HL-60/S4 treated with phorbol 12-myristate 13-acetate at 8.2 ng/mL for 4 days and 3 days (cell line): ENCODE data around the gene GPR55.

Experiments
- in situ Hi-C: fragments of 300-500 bp; cut with MboI; formaldehyde crosslinking; loops from 2 replicates; pipeline ENCODE4 v1.15.0; 2022; ENCODE audit warnings: low sequenced_read_pairs

GPR55 gene

DNA sequence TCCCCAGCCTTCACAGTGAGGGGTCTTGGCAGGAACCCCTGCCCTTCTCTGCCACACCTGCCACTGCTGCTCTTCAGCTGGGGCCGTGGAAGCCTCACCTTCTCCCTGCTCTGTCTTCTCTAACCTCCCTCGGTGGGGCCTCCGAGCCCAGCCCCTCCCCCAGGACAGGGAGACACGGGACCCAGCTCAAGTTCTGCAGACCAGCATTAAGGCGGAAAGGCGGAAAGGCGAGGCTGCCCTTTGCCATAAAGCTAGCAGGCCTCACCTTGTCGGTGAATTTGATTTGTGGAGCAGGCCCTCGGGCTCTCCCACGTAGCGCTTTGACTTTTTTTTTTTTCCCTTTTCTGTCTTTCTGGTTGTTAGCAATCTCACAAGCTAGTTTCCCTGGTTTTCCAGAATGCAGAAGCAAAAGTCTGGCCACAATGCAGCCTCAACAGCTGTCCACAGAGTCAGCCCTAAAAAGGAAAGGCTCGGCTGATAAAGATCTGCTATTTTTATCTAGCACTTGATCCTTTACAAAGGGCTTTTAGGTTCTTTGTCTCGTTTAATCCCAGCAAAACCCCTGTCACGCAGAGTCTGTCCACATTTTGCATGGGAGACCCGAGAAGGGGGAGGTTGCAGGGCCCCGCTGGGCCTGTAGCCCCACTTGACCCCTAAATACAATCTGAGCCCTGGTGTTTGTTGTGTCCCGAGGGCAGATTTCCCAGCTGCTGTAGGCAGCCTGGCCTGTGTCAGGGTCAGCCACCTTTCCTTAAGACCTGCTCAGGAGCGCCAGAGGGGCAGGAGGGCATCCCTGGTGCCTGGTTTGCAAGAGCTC, 54.3 kb downstream of the GPR55 start:
- in situ Hi-C loops, result no loop called here

DNA sequence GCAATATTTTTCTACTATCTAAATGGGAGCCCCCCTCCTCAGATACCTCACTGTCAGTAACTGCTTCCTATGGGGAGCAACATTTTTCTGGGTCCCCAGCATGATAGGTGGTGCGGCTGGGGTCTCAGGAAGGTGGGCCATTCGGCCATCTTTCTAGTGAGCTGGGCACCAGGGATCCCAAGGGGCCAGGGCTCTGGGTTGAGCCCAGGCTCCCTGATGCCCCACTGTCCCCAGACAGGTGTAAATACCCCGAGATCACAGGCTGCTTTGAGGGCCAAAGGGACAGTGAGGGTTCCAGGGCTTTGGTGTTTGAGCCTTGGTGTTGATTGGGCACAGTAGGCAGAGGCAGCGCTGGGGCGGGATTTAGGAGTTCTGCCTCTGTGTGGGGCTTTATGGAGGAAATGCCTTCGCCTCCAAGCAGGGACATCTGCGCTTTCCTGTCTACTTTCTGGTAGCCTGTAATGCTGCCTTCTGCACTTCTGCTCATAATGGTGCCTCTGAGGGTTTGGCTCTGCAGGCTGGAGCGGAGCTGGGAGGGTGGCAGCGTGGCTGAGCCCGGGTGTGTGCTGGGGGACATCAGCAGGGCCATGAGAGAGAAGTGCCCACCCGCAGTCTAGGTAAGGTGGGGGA, 55.0 kb downstream of the GPR55 start:
- in situ Hi-C loops, result no loop called here

DNA sequence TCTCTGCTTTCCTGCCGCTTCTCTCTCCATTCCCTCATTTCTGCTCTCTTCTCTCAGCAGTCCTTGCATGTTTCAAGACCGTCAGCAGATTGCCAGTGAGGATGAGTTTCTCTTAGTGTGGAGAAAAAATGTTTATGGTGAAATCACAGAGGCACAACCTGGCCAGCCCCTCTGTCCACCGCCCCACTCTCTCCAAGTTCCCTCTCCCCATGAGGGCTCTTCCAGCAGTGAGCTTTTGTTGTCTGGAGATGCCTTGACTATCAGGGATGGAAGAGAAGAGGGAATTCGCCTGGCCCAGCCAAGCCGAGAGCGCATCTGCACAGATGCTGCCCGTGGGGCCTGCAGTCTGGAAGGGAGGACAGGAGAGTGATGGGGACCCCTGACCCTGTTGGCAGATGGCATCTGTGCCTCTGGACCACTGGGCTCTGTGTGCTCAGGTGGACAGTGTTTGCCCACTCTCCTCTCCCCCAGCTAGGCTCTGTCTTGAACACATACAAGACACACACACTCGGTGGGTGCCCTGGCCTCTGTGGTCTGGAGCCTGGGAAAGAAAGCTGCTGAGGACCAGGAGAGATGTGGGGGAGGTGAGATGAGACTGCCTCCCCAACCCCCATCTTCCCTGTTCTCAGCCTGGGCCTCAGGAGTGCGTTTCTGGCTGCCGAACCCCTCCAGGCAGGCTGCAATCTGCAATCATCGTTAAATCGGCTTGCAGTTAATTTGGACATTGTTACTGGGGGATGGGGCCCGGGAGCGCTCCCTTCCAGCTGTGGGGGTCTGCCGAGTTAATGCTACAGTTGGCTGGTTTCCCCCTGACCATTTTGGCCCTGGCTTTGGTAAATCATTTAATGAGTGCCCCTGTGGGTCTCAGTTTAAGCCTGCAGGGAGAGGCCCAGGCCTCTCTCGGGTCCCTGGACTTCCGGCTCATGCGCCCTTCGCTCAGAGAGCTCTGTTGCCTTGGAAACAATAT, 55.8 kb downstream of the GPR55 start:
- in situ Hi-C loops, result no loop called here

DNA sequence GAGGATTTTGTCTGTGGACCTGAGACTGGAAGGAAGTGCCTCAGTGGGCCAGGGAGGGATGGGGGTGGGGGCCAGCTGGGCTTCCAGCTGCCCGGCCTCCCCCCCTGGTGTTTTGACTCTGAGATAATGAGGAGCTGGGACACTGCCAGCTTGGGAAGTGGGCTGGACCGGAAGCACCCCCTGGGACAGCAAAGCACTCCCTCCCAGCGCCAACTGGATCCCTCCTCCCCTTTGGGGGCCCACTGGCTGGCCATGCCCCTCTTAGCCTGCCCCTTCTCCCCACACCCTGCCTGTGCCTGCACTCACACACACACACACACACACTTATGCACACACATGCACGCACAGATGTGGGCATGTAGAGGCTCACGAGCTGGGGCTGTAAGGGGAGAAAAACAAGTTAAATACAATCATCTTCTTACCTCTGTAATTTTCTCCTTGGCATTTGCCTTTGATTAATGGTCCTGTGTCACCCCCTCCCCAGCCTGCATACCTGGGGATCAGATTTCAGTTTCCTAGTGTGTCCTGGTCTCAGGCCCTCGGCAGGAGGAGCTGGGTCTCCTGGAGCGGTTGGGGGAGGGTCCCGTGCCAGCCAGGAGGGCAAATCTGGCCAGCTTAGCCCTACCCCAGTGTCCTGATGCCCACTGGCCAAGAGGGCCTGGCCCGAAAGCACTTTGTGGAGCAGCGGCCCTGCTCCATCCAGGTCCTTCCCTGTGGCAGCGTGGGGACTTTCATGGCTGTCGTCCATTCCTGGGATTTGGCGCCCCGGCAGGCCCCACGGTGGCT, 56.7 kb downstream of the GPR55 start:
- in situ Hi-C loops, result no loop called here

DNA sequence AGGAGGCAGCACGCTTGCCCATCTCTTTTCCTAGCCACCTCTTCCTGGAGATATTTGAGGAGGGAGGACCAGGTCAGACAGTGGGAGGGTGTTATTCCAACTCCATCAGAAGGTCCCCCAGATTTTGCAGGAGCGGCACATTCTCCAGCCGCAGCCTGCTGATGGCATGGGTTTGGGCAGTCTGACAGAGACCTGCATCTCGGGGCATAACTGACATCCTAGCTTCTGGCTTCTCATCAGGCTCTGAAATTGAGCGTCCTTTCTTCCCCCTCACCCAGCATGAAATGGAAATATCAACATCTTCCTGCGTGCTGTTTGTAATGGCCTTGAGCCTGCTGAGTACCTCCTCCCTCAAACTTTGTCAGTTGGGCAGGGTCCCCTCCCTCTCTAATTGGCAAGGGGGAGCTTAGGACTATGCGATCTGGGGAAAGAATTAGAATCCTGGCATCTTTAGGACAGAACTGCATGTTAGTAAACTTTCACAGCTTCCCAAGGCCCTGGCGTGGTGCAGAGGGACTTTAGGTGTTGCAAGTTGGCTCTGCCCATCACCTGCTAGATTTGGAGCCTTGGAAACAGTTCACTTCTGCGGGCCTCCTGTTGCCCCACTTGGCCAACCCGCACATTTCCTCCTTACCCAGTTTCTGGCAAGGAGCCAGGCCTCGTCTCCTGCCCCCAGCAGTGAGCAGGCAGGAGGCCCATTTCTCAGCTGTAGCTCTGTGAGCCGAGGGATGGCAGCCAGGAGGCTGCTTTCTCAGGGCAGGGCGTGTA, 58.1 kb downstream of the GPR55 start:
- in situ Hi-C loops, result no loop called here

DNA sequence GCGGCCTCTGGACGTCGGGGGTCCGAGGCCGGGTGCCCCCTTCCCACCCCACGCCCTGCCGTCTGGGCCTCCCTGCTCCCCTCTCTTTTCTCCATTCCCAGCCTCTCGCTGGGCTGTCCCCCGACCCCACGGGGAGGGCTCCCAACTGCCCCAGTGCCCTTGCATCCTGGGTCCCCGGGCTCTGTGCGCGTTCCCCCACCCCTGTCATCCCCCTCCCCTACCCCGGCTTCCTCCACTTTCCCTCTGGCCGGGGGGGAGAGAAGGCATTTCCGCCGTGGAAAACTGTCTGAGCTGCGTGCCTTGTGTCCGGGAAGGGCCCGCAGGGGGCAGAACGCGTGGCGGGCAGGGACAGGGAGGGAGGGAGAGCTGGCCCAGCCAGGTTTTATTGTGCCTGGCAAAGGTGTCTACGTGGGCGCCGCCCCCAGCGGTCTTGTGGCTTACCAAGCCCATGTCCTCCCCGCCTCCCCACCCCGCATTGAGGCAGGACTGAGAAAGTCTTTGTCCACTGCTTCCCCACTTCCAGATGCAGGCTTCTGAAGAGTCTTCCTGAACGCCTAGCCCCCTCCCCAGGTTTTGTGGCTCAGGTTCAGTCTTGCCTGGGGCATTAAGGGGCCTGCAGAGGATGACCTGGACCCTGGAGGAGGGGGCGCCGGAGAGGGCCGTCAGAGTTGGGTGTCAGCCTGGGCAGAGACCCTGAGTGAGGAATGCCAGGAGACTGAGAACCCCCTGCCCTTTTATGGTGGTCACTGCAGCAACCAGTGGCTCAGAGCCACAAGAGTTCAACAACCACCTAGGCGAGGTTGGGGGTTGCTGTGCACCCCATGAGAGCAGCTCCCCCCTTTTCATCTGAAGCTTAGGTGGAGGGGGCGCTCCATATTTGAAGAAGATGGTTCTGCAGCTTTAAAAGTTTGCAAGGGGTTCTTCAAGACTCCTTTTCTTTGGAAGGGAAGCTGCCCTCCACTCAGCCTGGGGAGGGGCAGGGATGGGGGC, 59.0 kb downstream of the GPR55 start:
- in situ Hi-C loops, result no loop called here

DNA sequence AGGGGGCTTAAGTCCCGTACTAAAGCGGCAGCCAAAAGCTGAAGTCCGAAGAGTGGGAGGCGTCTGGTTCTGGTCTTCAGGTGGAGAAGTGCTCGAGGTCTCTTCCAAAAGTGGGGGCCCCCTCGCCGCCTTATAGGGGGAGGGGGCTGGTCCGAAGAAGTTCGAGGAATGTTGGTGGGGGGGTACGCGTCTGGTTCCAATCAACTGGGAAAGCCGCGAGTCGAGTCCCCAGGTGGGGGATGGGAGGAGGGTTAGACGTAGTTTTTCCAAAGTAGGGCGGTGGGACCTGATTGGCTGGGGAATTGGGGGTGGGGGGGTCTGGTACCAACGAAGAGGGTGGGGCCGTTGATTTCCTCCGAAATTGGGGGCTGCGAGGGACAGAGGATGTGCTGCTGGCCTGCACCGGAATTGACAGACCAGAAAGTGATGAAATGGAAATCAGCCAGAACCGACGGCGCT, 59.7 kb downstream of the GPR55 start:
- in situ Hi-C loops, result no loop called here

DNA sequence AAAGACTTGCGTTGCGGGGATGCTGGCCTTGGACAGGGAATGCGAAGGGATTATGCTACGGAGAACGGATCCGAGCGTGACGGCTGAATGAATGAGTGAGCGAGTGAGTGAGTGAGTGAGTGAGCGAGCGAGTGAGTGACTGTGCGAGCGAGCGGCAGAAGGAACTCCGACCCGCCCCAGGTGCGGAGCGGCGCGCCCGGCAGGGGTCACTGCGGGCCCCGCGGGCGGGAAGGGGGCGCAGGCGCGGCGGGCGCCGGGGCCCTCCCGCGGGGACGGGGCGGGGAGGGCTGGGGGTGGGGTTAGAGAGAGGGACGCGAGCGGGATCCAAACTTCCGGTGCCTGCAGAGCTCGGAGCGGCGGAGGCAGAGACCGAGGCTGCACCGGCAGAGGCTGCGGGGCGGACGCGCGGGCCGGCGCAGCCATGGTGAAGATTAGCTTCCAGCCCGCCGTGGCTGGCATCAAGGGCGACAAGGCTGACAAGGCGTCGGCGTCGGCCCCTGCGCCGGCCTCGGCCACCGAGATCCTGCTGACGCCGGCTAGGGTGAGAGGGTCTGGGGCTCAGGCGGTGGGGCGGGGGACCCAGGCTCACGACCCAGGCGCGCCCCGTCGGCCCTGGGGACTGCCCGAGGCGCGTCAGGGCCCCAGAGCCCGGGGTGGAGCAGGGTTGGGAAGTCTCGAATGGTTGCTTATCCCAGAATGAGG, 60.3 kb downstream of the GPR55 start, which contains the start of gene ITM2C:
Gene ITM2C, plus strand, starts transcription at position 338 of the 702 bp plus-strand sequence. Its CDS starts 84 bp downstream, at position 422.
- in situ Hi-C loops, result no loop called here

DNA sequence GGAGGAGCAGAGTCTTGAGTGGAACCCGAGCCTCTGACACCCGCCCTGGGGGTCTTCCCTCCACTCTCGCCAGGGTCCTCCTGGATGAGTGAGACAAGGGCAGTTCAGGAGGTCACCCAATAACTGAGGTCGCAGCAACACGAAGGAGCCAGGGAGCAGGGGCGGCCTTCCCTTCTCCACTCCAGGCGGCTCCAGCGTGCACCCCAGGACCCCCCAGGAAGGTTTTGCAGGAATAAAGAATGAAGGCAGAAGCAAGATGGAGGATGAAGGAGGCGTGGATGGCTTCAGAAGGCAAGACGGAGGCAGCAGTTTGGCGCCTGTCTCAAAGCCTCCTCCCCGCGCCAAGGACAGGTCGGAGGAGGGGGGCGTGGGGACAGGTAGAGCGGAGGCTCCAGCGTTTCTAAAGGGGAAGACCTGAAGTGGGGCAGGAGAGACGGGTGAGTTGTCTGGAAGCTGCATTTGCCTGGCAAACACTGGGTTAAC, 60.9 kb downstream of the GPR55 start:
- in situ Hi-C loops, result no loop called here

DNA sequence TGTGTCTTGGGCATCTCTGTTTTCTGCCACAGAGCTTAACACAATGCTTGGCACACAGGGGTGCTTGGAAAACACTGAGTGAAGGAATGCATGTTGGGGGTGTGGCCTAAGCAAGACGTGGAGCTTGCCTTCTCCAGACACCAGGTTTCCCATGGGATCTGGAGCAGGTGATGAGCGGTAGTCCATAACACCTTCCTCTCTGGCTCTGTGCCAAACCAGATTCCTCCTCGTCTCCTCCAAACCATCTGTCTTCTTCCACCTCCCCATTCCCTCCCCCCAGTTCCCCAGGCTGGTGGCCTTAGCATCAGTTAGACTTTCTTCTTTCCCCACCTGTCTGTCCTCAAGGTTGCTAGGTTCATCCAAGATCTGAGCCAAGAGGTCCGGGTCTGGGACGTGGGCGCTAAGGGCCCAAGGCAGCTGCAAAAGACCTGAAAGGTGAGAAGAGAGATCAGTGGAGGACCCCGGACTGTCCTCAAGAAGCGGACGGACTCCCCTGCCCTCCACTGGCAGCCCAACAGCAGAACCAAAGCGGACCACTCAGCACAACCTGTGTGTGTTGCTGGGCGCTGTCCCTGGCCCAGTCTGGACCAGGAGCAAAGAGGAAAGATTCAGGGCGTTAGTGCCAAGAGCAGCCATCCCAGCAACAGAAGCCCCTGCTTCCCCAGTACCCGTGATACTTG, 61.5 kb downstream of the GPR55 start:
- in situ Hi-C loops, result no loop called here

DNA sequence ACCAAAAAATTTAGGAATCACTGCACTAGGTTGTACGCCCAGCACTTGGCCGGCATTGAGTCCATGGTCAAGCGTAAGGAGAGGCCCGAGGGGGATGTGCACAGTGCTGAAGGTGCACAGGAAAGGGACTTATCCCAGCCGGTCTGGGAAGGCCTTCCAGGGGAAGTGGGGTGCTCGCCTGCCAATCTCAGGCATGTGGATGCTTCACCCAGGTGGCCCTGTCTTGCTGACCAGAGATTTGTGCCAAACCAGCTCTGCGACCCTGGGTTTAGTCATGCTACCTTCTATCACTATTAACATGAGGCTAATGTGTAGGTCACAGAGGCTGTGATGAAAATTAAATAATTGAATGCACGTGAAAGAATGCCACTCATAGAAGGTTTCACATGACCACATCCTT, 62.0 kb downstream of the GPR55 start:
- in situ Hi-C loops, result no loop called here

DNA sequence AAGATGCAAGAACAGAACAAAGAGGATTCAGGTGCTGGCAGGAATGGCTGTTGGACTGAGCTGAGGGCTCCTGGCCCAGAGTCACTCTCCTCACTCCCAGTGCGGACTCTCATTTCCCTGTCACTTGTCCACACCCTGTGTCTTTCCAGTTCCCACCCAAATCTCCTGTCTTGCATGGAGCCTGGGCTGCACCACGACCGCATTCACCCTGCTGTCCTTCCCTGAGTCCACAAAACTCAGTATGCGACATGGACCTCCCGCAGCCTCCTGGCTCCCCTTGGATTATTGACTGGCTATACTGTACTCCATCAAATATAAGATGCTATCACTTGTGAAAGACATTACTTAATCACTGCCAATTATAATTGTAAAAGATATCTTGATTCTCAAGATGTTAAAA, 62.8 kb downstream of the GPR55 start:
- in situ Hi-C loops, result no loop called here

DNA sequence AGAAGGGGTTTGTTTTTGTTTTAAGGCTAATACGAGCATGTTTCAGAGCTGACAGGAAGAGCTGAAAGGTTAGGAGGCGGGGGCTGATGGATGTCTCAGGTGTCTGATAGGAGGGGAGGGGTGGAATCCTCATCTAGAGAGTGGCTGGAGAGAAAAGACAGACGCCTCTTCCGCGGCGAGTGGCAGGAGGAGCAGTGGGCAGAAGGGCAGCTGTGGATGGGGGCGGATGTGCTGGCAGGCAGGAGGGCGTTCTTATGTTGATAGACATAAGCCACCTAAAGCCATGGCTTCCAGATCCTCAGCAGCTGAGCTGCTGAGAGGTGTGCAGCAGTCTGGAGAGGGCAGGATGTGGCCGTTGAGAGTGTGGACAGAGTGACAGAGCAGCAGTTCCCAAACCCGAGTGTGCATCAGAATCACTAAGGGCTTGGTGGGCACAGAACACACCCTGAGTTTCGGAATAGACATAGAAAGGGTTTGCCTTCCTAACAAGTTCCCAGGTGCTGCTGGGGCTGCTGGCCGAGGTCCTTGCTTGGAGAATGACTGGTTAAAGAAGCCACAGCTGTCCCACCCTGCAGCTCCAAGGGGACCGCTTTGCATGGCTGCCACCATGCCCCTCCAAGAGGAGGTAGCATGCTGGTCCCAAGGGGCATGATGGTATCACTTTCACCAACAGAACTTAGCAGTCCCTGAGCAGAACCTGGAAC, 63.3 kb downstream of the GPR55 start:
- in situ Hi-C loops, result no loop called here
